HG03060 (cell line): ENCODE results near the gene PRKCZ.

Source experiments
- ATAC-seq: cut with Tn5 transposase; IDR thresholded peaks from one replicate; pipeline ENCODE4 v1.9.1; 2021; ENCODE audit warnings: low read depth, moderate number of reproducible peaks; ENCODE audit not compliant: unreplicated experiment

PRKCZ gene

GRCh38 chr1:2185880-2186855 is 136.0 kb downstream of the PRKCZ start:
- ATAC-seq, result no peak

- no peak for ATAC-seq
These were observed 136.7 kb downstream of the PRKCZ start for GRCh38 chr1:2186901-2187300.

GRCh38 chr1:2187619-2188018 is 137.4 kb downstream of the PRKCZ start:
- no peak for ATAC-seq

GRCh38 chr1:2188336-2188735 is 138.1 kb downstream of the PRKCZ start:
- ATAC-seq, result no peak

DNA sequence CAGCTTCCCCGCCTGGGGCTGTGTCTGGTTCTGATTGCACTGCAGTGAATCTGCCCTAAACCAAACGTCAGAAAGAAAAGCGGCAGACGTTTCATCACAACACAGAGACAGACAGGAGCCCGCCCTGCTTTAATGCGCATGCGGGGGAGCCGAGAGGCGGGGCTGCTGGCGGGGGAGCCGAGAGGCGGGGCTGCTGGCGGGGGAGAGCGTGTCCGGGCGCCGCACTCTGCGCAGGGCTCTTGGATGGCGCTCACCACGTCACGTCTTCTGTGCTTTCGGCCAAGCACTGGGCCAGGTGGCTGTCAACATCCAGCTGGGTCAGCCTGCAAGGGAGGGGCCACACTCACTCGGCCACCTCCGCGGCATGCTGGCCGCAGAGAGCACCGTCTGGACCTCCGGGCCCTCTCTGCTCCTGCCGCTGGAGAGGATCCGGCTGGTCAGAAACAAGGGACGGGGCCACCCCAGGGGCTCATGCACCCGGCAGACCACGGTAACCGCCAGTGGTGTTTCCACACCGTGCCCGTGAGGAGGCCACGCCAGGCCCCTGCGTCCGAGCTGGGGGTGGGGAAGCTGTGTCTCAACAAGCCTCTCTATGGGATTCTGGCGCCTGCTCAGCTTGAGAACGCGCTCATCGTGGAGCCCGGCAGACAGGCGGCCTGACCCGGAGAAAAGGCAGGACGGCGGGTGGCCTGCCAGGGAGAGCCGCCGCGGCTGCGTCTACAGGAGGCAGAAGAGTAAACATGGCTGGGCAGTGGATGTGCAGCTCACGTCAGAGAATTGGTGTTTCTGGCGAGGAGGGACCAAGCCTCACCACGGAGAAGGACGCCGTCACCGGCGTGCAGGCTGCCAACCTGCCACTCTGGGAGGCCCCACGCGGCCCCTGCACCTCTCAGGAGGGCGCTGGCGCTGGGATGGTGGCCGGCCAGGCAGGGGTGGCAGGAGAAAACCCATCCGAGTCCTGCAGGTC is 139.5 kb downstream of the PRKCZ start:
- no peak for ATAC-seq

GRCh38 chr1:2190491-2190976 is 140.3 kb downstream of the PRKCZ start:
- ATAC-seq, result no peak

DNA sequence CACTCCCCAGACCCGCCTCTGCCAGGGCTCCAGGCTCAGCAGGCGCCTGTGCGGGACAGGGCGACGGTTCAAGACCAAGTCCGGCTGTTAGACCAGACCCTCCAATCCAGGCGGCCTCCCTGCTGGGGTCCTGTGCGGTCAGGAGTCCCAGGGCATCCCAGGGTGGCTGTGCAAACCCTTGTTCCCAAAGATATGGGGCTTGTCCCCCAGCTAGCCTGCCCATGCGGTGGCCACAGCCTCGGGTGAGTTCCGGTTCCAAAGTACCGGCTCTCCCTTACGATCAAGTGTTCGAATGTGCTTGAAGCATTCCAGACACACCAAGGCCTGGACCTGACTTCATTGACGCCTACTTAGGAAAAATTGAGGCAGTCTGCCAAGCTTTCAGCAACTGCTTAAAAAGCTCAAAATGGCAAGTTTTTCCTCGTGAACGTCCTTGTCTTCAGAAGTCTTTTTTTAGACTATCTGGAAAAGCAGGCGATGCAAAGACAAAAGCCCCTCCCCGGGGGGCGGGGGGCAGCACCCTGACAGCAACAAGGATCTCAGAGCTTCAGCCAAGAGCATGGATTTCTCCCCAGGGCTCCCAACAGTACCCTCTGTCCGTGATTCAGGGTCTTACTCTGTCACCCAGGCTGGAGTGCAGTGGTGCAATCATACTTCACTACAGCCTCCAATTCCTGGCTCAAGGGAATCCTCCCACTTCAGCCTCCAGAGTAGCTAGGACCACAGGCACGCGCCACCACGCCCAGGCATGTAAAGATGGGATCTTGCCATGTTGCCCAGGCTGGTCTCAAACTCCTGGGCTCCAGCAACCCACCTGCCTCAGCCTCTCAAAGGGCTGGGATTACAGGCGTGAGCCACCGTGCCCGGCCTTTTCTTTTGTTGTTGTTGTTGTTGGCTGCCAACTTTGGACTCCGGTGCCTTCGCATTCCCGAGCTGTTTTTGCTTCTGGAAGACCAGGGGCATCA is 142.1 kb downstream of the PRKCZ start:
- ATAC-seq, result no peak

DNA sequence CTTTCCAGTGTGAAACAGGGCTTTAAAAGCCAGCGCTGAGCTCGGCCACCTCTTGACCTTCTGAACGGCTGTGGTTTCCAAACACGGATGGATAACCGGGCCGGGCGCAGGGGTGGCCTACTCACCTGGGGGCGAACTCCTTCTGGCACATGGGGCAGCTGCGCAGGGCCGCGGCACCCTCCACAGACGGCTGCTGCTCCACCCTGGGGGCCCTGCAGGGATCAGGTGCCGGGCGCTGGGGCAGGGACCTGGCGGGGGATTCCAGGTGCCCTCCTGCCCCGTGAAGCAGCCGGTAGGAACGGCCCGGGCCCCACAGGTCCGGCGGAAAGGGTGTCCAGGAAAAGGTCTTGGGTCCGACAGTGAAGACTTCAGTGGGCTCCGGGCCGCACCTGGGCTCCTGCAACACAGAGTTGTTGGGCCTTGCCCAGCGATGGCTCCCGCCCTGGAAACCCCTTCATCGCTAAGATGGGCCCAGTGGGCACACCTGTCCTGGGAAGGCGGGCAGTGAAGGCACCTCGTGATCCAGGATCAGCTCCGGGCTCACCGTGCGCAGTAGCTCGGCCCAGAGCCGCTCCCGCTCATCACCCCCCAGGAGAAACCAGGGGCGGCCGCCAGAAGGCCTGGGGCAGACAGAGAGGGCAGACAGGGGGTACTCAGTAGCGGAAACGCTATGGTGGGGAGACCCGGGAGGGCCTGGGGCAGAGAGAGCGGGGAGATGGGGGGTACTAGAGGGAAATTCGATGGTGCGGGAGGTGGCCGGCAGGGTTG is 143.5 kb downstream of the PRKCZ start:
- no peak for ATAC-seq

DNA sequence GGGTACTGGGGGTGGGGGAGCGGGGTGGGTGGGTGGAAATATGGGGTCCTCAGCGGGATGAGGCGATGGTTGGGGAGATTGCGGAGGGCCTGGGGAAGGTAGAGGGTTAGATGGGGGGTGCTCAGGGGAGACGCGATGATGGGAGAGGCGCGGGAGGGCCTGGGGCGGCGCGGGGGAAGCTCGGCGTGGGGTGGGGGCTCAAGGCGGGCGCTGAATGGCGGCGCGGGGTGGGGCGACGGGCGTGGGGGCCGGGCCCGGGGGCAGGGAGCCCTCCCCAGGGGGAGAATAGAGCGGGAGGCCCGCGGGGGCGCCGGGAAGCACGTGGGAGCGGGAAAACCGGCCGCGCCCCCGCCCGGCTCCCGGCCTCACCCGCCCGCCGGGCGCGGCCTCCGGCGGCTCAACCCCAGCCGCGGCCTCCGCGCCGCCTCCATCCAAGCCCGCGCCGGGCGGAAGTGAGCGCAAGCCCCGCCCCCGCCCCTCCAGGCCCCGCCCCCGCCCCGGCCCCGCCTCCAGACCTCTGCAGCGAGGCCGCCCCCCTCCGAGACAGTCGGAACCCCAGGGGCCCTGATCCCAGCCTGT is 144.2 kb downstream of the PRKCZ start, which contains the start of gene FAAP20:
Gene FAAP20 (minus strand): TSS at position 454 of the 579 bp plus-strand sequence. CDS start 23 bp downstream, at position 431.
- peak; percentile 12 for ATAC-seq

GRCh38 chr1:2194898-2195673 is 144.9 kb downstream of the PRKCZ start:
- peak; percentile 35 for ATAC-seq

- no peak for ATAC-seq
These were observed 145.6 kb downstream of the PRKCZ start for GRCh38 chr1:2195785-2196184.

DNA sequence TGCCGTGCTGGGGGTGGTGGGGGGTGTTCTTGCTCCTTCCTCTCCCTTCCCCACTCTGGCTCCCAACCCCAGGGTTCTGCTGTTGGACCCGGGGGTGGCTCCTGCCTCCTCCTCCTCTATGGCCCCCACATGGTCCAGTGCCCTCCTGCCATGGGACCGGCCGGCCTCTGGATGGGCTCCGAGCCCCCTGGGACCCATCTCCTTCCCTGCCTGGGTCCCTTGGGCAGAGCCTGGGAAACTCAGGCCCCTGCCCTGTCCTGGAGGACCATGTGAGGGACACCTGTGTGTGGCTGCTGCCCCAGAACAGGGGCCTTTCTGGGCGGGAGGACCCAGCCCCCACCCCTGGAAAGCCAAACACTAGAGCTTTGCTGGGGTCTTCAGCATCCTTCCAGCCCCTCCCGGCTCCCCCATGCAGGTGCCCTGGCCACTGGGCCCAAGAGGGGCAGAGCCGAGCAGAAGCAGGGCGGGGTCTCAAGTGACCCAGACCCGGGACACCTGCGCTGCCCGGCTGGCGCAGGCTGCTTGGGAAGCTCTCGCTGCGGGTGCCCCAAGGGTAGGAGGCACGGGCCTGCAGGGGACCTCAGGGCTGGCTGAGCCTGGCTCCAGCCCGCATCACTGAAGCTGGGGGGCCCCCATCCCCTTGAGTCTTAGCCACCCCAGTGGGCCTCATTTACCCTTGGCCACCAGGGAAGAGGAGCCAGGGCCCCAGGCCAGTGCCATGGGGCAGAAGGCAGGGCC is 146.9 kb downstream of the PRKCZ start:
- no peak for ATAC-seq

- ATAC-seq, result no peak
These were observed 147.5 kb downstream of the PRKCZ start for GRCh38 chr1:2197707-2198165.

DNA sequence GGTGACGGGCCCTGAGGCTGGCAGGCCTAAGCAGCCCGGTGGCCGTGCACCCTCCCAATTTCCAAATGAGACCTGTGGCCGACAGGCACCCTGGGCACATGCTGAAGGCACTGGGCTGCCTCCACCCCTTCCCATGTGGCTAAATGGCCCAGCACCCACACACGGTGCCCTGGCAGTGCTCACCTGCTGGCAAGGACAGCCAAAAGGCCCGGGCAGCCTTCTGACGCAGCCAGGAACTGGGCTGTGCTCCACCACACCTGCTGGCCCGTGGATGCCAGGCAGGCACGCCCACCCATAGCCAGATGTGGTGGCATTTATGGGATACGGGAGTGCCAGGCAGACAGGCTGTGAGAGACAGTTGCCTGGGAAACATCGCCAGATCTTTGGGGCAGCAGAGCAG is 148.4 kb downstream of the PRKCZ start:
- ATAC-seq, result no peak

DNA sequence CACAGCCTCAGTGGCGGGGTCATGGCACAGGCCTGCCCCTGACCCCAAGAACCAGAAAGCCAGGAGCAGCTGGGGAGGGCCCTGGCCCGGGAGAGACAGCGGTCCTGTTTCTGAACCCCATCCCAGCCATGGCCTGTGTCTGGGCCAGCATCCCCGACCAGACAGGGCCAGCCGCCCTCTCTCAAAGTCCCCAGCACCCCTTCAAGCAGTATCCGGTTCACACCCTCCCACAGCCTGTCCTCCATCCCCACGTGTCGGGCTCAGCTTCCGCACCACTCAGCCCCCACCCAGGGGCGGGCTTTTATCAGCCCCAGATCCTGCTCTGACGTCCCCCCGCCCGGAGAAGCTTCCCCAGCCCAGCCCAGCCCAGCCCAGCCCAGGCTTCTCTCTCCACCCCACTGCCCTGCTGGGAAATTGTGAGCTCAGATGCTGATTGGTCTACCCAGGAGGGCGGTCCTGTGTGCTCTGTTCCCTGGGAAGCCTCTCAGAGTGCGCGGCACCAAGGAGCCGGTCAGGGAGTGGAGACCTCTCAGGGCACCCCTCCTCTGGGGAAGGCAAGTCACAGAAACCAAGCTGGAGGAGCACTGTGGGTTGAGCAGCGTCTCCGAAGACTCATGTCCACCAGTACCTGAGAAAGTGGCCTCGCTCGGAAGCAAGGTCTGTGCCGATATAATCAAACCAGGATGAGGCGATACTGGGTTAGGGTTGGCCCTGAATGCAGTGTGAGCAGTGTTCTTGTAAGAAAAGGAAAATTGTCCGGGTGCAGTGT is 149.0 kb downstream of the PRKCZ start:
- no peak for ATAC-seq

DNA sequence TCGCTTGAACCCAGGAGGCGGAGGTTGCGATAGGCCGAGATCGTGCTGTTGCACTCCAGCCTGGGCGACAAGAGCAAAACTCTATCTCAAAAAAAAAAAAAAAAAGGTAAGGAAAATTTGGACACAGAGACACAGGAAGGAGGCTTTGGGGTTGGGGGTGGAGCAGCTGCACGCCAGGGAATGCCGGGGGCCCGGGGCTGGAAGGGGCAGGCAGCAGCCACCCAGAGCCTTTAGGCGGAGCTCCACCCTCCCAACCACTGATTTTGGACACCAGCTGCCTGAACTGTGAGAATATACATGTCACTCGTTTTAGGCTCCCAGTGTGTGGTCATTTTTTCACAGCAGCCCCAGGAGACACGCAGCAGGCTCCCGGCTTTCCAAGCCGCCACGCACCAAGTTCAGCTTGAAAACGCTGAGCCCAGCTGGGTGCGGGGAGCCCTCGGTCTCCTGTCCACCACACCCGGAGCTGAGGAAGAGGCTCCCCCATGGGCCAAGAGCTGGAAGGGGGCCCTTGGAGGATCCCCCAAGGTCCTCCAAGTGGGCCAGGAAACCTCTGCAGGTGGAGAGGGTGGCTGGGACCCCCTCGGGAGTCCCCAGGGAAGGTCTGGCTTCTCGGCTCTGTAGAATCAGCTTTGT is 150.2 kb downstream of the PRKCZ start:
- no peak for ATAC-seq
